SU-DHL-6 (cell line): Measurements from ENCODE around the gene SPTBN1.

Experiments
- H2AFZ ChIP-seq: fragments of 200-600 bp; sonication (generic); 2 replicates; pipeline ENCODE4 v1.6.1; 2014; ENCODE audit warnings: low read depth, mild to moderate bottlenecking, moderate library complexity, mixed read lengths, antibody characterized with exemption, low read length; ENCODE audit not compliant: severe bottlenecking
- H3F3A ChIP-seq: fragments of 200-600 bp; shearing (Covaris generic); 2 replicates; pipeline ENCODE4 v1.6.0; 2016; ENCODE audit warnings: antibody characterized with exemption, mild to moderate bottlenecking; ENCODE audit not compliant: insufficient read depth
- H3K27ac ChIP-seq: fragments of 200-600 bp; sonication (generic); 2 replicates; pipeline ENCODE4 v1.5.1; 2016; ENCODE audit warnings: low read depth, mild to moderate bottlenecking, low read length, moderate library complexity, mixed read lengths
- H3K27me3 ChIP-seq: fragments of 200-600 bp; sonication (generic), shearing (Covaris generic); 2 replicates; pipeline ENCODE4 v1.6.0; 2014; ENCODE audit warnings: mild to moderate bottlenecking, low read length
- H3K36me3 ChIP-seq: fragments of 200-600 bp; sonication (generic); 2 replicates; pipeline ENCODE4 v1.6.1; 2014; ENCODE audit warnings: mild to moderate bottlenecking, low read length, mixed read lengths
- H3K4me2 ChIP-seq: fragments of 300-600, 200-600 bp; shearing (Covaris generic), sonication (generic); 2 replicates; pipeline ENCODE4 v1.6.0; 2014; ENCODE audit warnings: low read length, low read depth, mild to moderate bottlenecking; ENCODE audit not compliant: poor library complexity, severe bottlenecking
- H3K4me3 ChIP-seq: fragments of 200-600 bp; sonication (generic); 2 replicates; pipeline ENCODE4 v1.5.1; 2014; ENCODE audit warnings: antibody characterized with exemption, low read length, mild to moderate bottlenecking, mixed read lengths; ENCODE audit not compliant: insufficient read depth, poor library complexity, severe bottlenecking
- H3K79me2 ChIP-seq: fragments of 200-600 bp; sonication (generic); 2 replicates; pipeline ENCODE4 v1.6.1; 2014; ENCODE audit warnings: mild to moderate bottlenecking, low read length, moderate library complexity; ENCODE audit not compliant: insufficient read depth
- H3K9ac ChIP-seq: fragments of 200-600 bp; sonication (generic); 2 replicates; pipeline ENCODE4 v1.7.0; 2014; ENCODE audit warnings: mild to moderate bottlenecking, low read length
- H3K9me2 ChIP-seq: fragments of 200-600 bp; sonication (generic); replicated peaks from 2 replicates; pipeline ENCODE4 v1.6.1; 2014; ENCODE audit warnings: low read length; ENCODE audit not compliant: insufficient read depth
- H3K9me3 ChIP-seq: fragments of 200-600 bp; sonication (generic); 2 replicates; pipeline ENCODE4 v1.6.1; 2014; ENCODE audit warnings: low read length, mixed read lengths; ENCODE audit not compliant: insufficient read depth
- H4K20me1 ChIP-seq: fragments of 200-600 bp; sonication (generic); 2 replicates; pipeline ENCODE4 v1.6.1; 2014; ENCODE audit warnings: low read depth, mild to moderate bottlenecking, antibody characterized with exemption, low read length, moderate library complexity, mixed read lengths
- CTCF ChIP-seq: fragments of 200-600 bp; sonication (generic); IDR thresholded peaks from one replicate; pipeline ENCODE4 v1.5.1; 2017; ENCODE audit warnings: antibody characterized with exemption, mild to moderate bottlenecking, low read length, moderate library complexity; ENCODE audit not compliant: insufficient read depth, poor library complexity, severe bottlenecking
- EZH2phosphoT487 ChIP-seq: fragments of 200-600 bp; sonication (generic), shearing (Covaris generic); conservative IDR thresholded peaks from 2 replicates; pipeline ENCODE4 v1.6.1; 2018; ENCODE audit warnings: mild to moderate bottlenecking, antibody characterized with exemption, low read length, moderate library complexity, mixed read lengths

SPTBN1 gene

GRCh38 chr2:54561010-54561409 lies 104.9 kb downstream of the SPTBN1 start:
- no peak for TF ChIP-seq EZH2phosphoT487
- TF ChIP-seq CTCF = no peak
- H3K36me3 ChIP-seq = no peaks in the 10 kb centered on the region
- H3K9ac ChIP-seq = no peak overlapping the region
- no peaks in the 10 kb centered on the region for H4K20me1 ChIP-seq
- H3K27me3 ChIP-seq = no peaks in the 10 kb centered on the region
- H3K4me2 ChIP-seq = no peak overlapping the region
- H3K9me3 ChIP-seq = no peaks in the 10 kb centered on the region
- H3K79me2 ChIP-seq = no peaks in the 10 kb centered on the region
- no peak overlapping the region for H3K4me3 ChIP-seq
- H2AFZ ChIP-seq = no peak overlapping the region
- peaks cover 13% of the 10 kb centered on the region; the same call in 1 of the 2 replicates for H3F3A ChIP-seq
- no peak overlapping the region for H3K27ac ChIP-seq
- no peaks in the 10 kb centered on the region for H3K9me2 ChIP-seq

GRCh38 chr2:54564439-54564838 lies 108.3 kb downstream of the SPTBN1 start:
- Histone ChIP-seq H3K9me3 (no peaks in the 10 kb centered on the region), H3F3A (no peaks in the 10 kb centered on the region), H3K27ac (no peak overlapping the region), H3K9ac (no peak overlapping the region), H4K20me1 (no peaks in the 10 kb centered on the region), H3K4me2 (no peak overlapping the region), H3K36me3 (no peaks in the 10 kb centered on the region), H3K27me3 (no peaks in the 10 kb centered on the region), H3K9me2 (no peaks in the 10 kb centered on the region), H2AFZ (no peak overlapping the region), H3K4me3 (no peak overlapping the region), H3K79me2 (no peaks in the 10 kb centered on the region)
- no peak for TF ChIP-seq EZH2phosphoT487
- TF ChIP-seq CTCF = no peak

- Histone ChIP-seq H3K36me3 (no peaks in the 10 kb centered on the region), H3K27me3 (no peaks in the 10 kb centered on the region), H3K27ac (no peak overlapping the region), H2AFZ (no peak overlapping the region), H4K20me1 (no peaks in the 10 kb centered on the region), H3K4me3 (no peak overlapping the region), H3K9me2 (no peaks in the 10 kb centered on the region), H3F3A (no peaks in the 10 kb centered on the region; the same call in 1 of the 2 replicates), H3K9ac (no peak overlapping the region), H3K9me3 (no peaks in the 10 kb centered on the region), H3K79me2 (no peaks in the 10 kb centered on the region), H3K4me2 (no peak overlapping the region)
- TF ChIP-seq EZH2phosphoT487 = no peak
These were observed 109.4 kb downstream of the SPTBN1 start for GRCh38 chr2:54565551-54565950.

- H3K9me2 ChIP-seq = no peaks in the 10 kb centered on the region
- no peaks in the 10 kb centered on the region for H4K20me1 ChIP-seq
- H3K36me3 ChIP-seq = no peaks in the 10 kb centered on the region
- no peaks in the 10 kb centered on the region; the same call in 1 of the 2 replicates for H3F3A ChIP-seq
- H3K79me2 ChIP-seq = no peaks in the 10 kb centered on the region
- TF ChIP-seq CTCF (no peak), EZH2phosphoT487 (no peak)
- H2AFZ ChIP-seq = no peak overlapping the region
- H3K9me3 ChIP-seq = no peaks in the 10 kb centered on the region
- no peaks in the 10 kb centered on the region for H3K27me3 ChIP-seq
- no peak overlapping the region for H3K27ac ChIP-seq
- no peak overlapping the region for H3K4me3 ChIP-seq
- no peak overlapping the region for H3K4me2 ChIP-seq
- H3K9ac ChIP-seq = no peak overlapping the region
These were observed 110.8 kb downstream of the SPTBN1 start for GRCh38 chr2:54566896-54567295.
